ENCODE results near the gene ZNF688.

DNA sequence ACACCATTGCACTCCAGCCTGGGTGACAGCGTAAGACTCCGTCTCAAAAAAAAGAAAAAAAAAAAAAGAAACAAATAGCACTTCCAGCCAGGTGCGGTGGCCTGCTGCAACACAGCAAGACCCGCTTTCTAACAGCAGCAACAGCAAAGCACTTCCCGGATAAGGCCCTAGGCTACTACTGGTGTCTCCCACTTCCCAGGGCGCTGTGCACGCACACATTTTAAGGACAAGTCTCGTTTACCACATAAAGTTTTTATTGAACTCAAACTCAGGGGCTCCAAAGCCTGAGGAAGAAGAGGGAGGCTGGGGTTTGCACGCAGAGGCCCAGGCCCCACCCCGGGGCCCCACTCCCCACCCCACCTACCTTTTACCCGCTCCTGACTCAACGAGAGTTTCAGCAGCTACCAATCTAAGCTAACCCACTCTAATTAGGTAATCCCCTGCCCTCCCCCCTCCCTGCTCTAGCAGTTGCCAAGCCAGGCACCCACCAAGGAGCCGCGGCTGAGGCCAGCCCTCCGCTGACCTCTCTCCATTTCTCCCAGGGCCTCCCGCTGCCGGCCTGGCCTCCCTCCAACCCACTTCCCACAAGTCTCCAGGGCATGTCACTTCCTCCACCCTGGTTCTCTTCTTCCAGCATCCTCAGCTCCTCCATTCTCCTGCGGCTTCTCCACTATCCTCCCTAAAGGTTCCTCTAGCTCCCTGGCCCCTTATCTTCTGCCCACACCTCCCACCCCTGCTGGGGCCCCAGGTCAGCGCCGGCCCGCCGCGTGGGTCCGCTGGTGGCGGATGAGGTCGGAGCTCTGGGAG is 47.5 kb downstream of the ZNF688 start:
- TF ChIP-seq EZH2 (IDR thresholded peaks at IDR 0.05; ENCODE audit: insufficient read depth, poor library complexity, severe bottlenecking) (no peak), EZH2phosphoT487 (IDR thresholded peaks at IDR 0.05; ENCODE audit: insufficient read depth, low read depth) (no peak)
